Osteocyte (in vitro differentiated cells): ENCODE measurements around the gene ZFYVE9. TPM values are rescaled to one million over a fixed set of nuclear protein-coding genes. Genes with fewer than 3 reads are reported as not detected.

Experiments
- DNase-seq: peaks from one replicate; pipeline ENCODE4 v3.0.0; 2021; ENCODE audit warnings: mixed read lengths; ENCODE audit not compliant: unreplicated experiment; ENCODE audit errors: extremely low spot score
- H3K27ac Mint-ChIP-seq: one replicate; pipeline ENCODE4 v1.8.0; 2021; ENCODE audit warnings: mild to moderate bottlenecking, mixed read lengths; ENCODE audit not compliant: unreplicated experiment
- H3K27me3 Mint-ChIP-seq: one replicate; pipeline ENCODE4 v1.8.0; 2021; ENCODE audit warnings: mixed read lengths; ENCODE audit not compliant: unreplicated experiment
- H3K36me3 Mint-ChIP-seq: one replicate; pipeline ENCODE4 v1.8.0; 2021; ENCODE audit warnings: mixed read lengths; ENCODE audit not compliant: unreplicated experiment
- H3K4me1 Mint-ChIP-seq: one replicate; pipeline ENCODE4 v1.8.0; 2021; ENCODE audit warnings: mixed read lengths; ENCODE audit not compliant: unreplicated experiment
- H3K4me3 Mint-ChIP-seq: one replicate; pipeline ENCODE4 v1.8.0; 2021; ENCODE audit warnings: mild to moderate bottlenecking, moderate library complexity, mixed read lengths; ENCODE audit not compliant: unreplicated experiment
- H3K9me3 Mint-ChIP-seq: one replicate; pipeline ENCODE4 v1.8.0; 2021; ENCODE audit warnings: mixed read lengths; ENCODE audit not compliant: unreplicated experiment
- CTCF ChIP-seq: fragments of 200-600 bp; sonication (generic); IDR thresholded peaks from 2 replicates; pipeline ENCODE4 v1.5.0; 2021; ENCODE audit warnings: antibody characterized with exemption, mild to moderate bottlenecking, moderate library complexity
- total RNA-seq: library from RNA; stranded (reverse); gene quantifications from 2 replicates; pipeline ENCODE4 v1.2.1, GENCODE V29; 2021

The ZFYVE9 gene
- total RNA-seq, 1 donor from 2014 or later, result 25.9 TPM

GRCh38 chr1:52189898-52190480 lies 48.1 kb downstream of the ZFYVE9 start:
- no peak overlapping the region for H3K27ac Mint-ChIP-seq
- no peak overlapping the region for H3K4me3 Mint-ChIP-seq
- DNase-seq, result no peak
- no peaks in the 10 kb centered on the region for H3K27me3 Mint-ChIP-seq
- no peak for TF ChIP-seq CTCF
- peaks cover 11% of the 10 kb centered on the region for H3K9me3 Mint-ChIP-seq
- peaks cover 5% of the 10 kb centered on the region for H3K36me3 Mint-ChIP-seq
- peaks cover 3% of the 10 kb centered on the region for H3K4me1 Mint-ChIP-seq

GRCh38 chr1:52190500-52191252 lies 48.8 kb downstream of the ZFYVE9 start:
- DNase-seq, result no peak
- no peak for TF ChIP-seq CTCF
- Mint-ChIP-seq H3K27ac (no peak overlapping the region), H3K4me1 (peaks cover 3% of the 10 kb centered on the region), H3K9me3 (peaks cover 11% of the 10 kb centered on the region), H3K4me3 (no peak overlapping the region), H3K27me3 (no peaks in the 10 kb centered on the region), H3K36me3 (peaks cover 5% of the 10 kb centered on the region)

- Mint-ChIP-seq H3K4me1 (peaks cover 3% of the 10 kb centered on the region), H3K4me3 (no peak overlapping the region), H3K27me3 (no peaks in the 10 kb centered on the region), H3K27ac (no peak overlapping the region), H3K36me3 (peaks cover 5% of the 10 kb centered on the region), H3K9me3 (peaks cover 9% of the 10 kb centered on the region)
- no peak for TF ChIP-seq CTCF
- no peak for DNase-seq
Observed at GRCh38 chr1:52191395-52191965, 49.6 kb downstream of the ZFYVE9 start.

- Mint-ChIP-seq H3K36me3 (no peaks in the 10 kb centered on the region), H3K4me1 (peaks cover 3% of the 10 kb centered on the region), H3K27ac (no peak overlapping the region), H3K9me3 (peaks cover 4% of the 10 kb centered on the region), H3K4me3 (no peak overlapping the region), H3K27me3 (no peaks in the 10 kb centered on the region)
- DNase-seq, result no peak
- no peak for TF ChIP-seq CTCF
Observed at GRCh38 chr1:52192024-52192423, 50.1 kb downstream of the ZFYVE9 start.

GRCh38 chr1:52192436-52192835 lies 50.5 kb downstream of the ZFYVE9 start:
- Mint-ChIP-seq H3K27me3 (no peaks in the 10 kb centered on the region), H3K4me1 (peaks cover 3% of the 10 kb centered on the region), H3K36me3 (no peaks in the 10 kb centered on the region), H3K27ac (no peak overlapping the region), H3K9me3 (no peaks in the 10 kb centered on the region), H3K4me3 (no peak overlapping the region)
- no peak for DNase-seq
- TF ChIP-seq CTCF, result no peak
